B cell (primary cell): ENCODE measurements around the gene CANT1. TPM values are rescaled to one million over a fixed set of nuclear protein-coding genes. Genes with fewer than 3 reads are reported as not detected.

Experiments used
- ATAC-seq: fragments of 200-7000 bp; cut with Tn5 transposase; one replicate; pipeline ENCODE4 v1.10.0; 2021; ENCODE audit warnings: low read depth, mild to moderate bottlenecking, moderate number of reproducible peaks, moderate library complexity
- CTCF ChIA-PET: fragments of 350-600 bp; sonication (Branson Sonifier 250); formaldehyde crosslinking; loops from one replicate; lab custom pipeline; 2021; ENCODE audit warnings: antibody characterized with exemption, inconsistent platforms; lab: Charles Lee
- POLR2A ChIA-PET: fragments of 350-600 bp; sonication (Branson Sonifier 250); formaldehyde crosslinking; loops from one replicate; lab custom pipeline; 2021; ENCODE audit warnings: antibody characterized with exemption; lab: Charles Lee
- DNase-seq: peaks from one replicate; pipeline ENCODE4 v3.0.0; 2013
- H2AFZ ChIP-seq: 2 replicates; pipeline ENCODE4 v1.6.1; 2012; ENCODE audit warnings: mild to moderate bottlenecking, low read depth, low read length; ENCODE audit not compliant: insufficient read depth, poor library complexity, severe bottlenecking
- H3K27ac ChIP-seq, 2 donors: 1 replicate in 1 of 2; 2 replicates in 1 of 2; pipeline ENCODE4 v1.5.1; 2012 to 2013; ENCODE audit warnings: low read length in 2 of 2, mild to moderate bottlenecking in 2 of 2, moderate library complexity in 1 of 2
- H3K27me3 ChIP-seq, 4 experiments: fragments of 200-600 bp in 1 of 4; sonication (generic) in 1 of 4; replicated peaks in 1 of 4; 1 replicate in 2 of 4; 2 replicates in 2 of 4; pipeline versions ENCODE4 v1.6.1 to v1.7.0; 2013 to 2016; ENCODE audit warnings: low read length in 3 of 4, mild to moderate bottlenecking in 2 of 4, mixed read lengths in 1 of 4, moderate library complexity in 1 of 4; ENCODE audit not compliant: insufficient read depth in 4 of 4, control insufficient read depth in 3 of 4; ENCODE audit errors: control extremely low read depth in 1 of 4
- H3K36me3 ChIP-seq, 2 experiments: replicated peaks in 1 of 2; 1 replicate in 1 of 2; 2 replicates in 1 of 2; pipeline versions ENCODE4 v1.6.1 to v1.7.1; 2013; ENCODE audit warnings: low read length in 1 of 2; ENCODE audit not compliant: insufficient read depth in 2 of 2, control insufficient read depth in 1 of 2; ENCODE audit errors: control extremely low read depth in 1 of 2, extremely low read depth in 1 of 2
- H3K4me1 ChIP-seq, 2 donors: fragments of 200-600 bp in 1 of 2; sonication (generic) in 1 of 2; 1 replicate in 1 of 2; 2 replicates in 1 of 2; pipeline versions ENCODE4 v1.5.1 to v1.6.1; 2013 to 2017; ENCODE audit warnings: low read length in 2 of 2; ENCODE audit not compliant: control insufficient read depth in 2 of 2, insufficient read depth in 2 of 2
- H3K4me2 ChIP-seq: replicated peaks from 2 replicates; pipeline ENCODE3; 2012; ENCODE audit warnings: mild to moderate bottlenecking, low read depth, low read length; ENCODE audit not compliant: poor library complexity, severe bottlenecking
- H3K4me3 ChIP-seq, 5 experiments: fragments of 200-600 bp in 1 of 5; sonication (generic) in 1 of 5; 1 replicate in 3 of 5; 2 replicates in 2 of 5; pipeline versions ENCODE4 v1.5.1 to v1.7.0; 2011 to 2016; ENCODE audit warnings: low read length in 4 of 5, mild to moderate bottlenecking in 4 of 5, low read depth in 2 of 5, control low read depth in 1 of 5, moderate library complexity in 1 of 5; ENCODE audit not compliant: insufficient read depth in 1 of 5; ENCODE audit errors: control extremely low read depth in 1 of 5, extremely low read depth in 1 of 5
- H3K79me2 ChIP-seq: fragments of 200-600 bp; sonication (generic); one replicate; pipeline ENCODE4 v1.6.0; 2016; ENCODE audit warnings: low read length; ENCODE audit not compliant: control insufficient read depth, insufficient read depth
- H3K9ac ChIP-seq: fragments of 200-600 bp; sonication (generic); 2 replicates; pipeline ENCODE4 v1.6.1; 2017; ENCODE audit warnings: mild to moderate bottlenecking, low read length, moderate library complexity
- H3K9me3 ChIP-seq, 3 donors: one replicate each; pipeline versions ENCODE4 v1.6.1 to v1.7.1; 2013; ENCODE audit warnings: low read length in 2 of 3; ENCODE audit not compliant: control insufficient read depth in 2 of 3, insufficient read depth in 1 of 3; ENCODE audit errors: control extremely low read depth in 1 of 3
- H4K20me1 ChIP-seq: 2 replicates; pipeline ENCODE4 v1.6.0; 2012; ENCODE audit warnings: mild to moderate bottlenecking, low read length; ENCODE audit not compliant: insufficient read depth, control insufficient read depth, poor library complexity, severe bottlenecking
- H3K27ac Mint-ChIP-seq: one replicate; pipeline ENCODE4 v1.8.0; 2021; ENCODE audit warnings: mixed read lengths
- H3K27me3 Mint-ChIP-seq: one replicate; pipeline ENCODE4 v1.8.0; 2021; ENCODE audit warnings: mixed read lengths
- H3K4me1 Mint-ChIP-seq: one replicate; pipeline ENCODE4 v1.8.0; 2021; ENCODE audit warnings: mixed read lengths
- H3K4me3 Mint-ChIP-seq: one replicate; pipeline ENCODE4 v1.8.0; 2021; ENCODE audit warnings: mixed read lengths
- H3K9me3 Mint-ChIP-seq: one replicate; pipeline ENCODE4 v1.8.0; 2022; ENCODE audit warnings: mixed read lengths; ENCODE audit not compliant: insufficient read depth
- CTCF ChIP-seq: fragments of 200-600 bp; IDR thresholded peaks from one replicate; pipeline ENCODE4 v1.8.0; 2022; ENCODE audit warnings: antibody characterized with exemption, mild to moderate bottlenecking
- EZH2 ChIP-seq: IDR thresholded peaks from 2 replicates; pipeline ENCODE4 v1.6.1; 2012; ENCODE audit warnings: borderline replicate concordance, low read depth, mild to moderate bottlenecking, moderate library complexity, low read length; ENCODE audit not compliant: insufficient read depth, poor library complexity, severe bottlenecking
- WGBS: methylation state at CpG from one replicate; pipeline ENCODE4 v1.1.5; 2013; ENCODE audit warnings: missing lambda C conversion rate; ENCODE audit not compliant: insufficient coverage; 5-methylcytosine and 5-hydroxymethylcytosine counted together
- intact Hi-C: fragments of 100-400 bp; cut with micrococcal nuclease; formaldehyde crosslinking; loops from one replicate; pipeline ENCODE4 v1.10.0; 2022
- polyA plus RNA-seq: library from polyadenylated mRNA; depleted of rRNA; stranded (reverse); fragments of >200 nt; gene quantifications from 2 replicates; pipeline ENCODE4 v1.2.3, GENCODE V29; 2012
- total RNA-seq, 2 donors: library from RNA; stranded (reverse); fragments of 120-200 nt in 1 of 2; gene quantifications; 1 replicate in 1 of 2; 2 replicates in 1 of 2; pipeline versions ENCODE4 v1.2.3 to v1.2.4, GENCODE V29; 2013 to 2022

CANT1 gene
- total and polyA plus RNA-seq, 2 donors (not counting 1 experiment from before 2014, with no cell fraction given) = 17.3 to 44.2 TPM

GRCh38 chr17:79052131-79052530 is 42.6 kb upstream of the CANT1 start:
- Histone ChIP-seq H4K20me1 (no peaks in the 10 kb centered on the region), H3K9me3 (peaks cover 0 to 14% (median 5%) of the 10 kb centered on the region in 3 donors), H3K79me2 (no peaks in the 10 kb centered on the region), H3K4me2 (no peak overlapping the region), H3K4me3 (no peak overlapping the region), H3K9ac (no peak overlapping the region), H3K27me3 (no peaks in the 10 kb centered on the region), H3K36me3 (no peaks in the 10 kb centered on the region), H3K27ac (no peak overlapping the region), H3K4me1 (no peaks in the 10 kb centered on the region), H2AFZ (no peak overlapping the region)
- no CpG with 5 or more reads among the region's 1 CpG for WGBS
- Mint-ChIP-seq H3K27ac (no peak overlapping the region), H3K4me3 (no peak overlapping the region), H3K27me3 (peaks cover 26% of the 10 kb centered on the region), H3K9me3 (peaks cover 8% of the 10 kb centered on the region), H3K4me1 (no peaks in the 10 kb centered on the region)
- intact Hi-C loops = no loop called here
- ChIA-PET CTCF (interaction anchor here (0.9 to 2.4 kb wide), 4 partner anchors 8 to 342 kb away, joined by 3 to 8 read pairs (median 3); no protein-coding TSS in a partner anchor), POLR2A (no interaction called here)
- ATAC-seq (no peak), DNase-seq (no peak)
- TF ChIP-seq CTCF = no peak
- TF ChIP-seq EZH2 = no peak

- H3K4me1 Mint-ChIP-seq = no peaks in the 10 kb centered on the region
- CTCF ChIA-PET = interaction anchor here (1.1 to 2.4 kb wide), 2 partner anchors 9 to 342 kb away, joined by 6 to 8 read pairs; no protein-coding TSS in a partner anchor
Measured at GRCh38 chr17:79051306-79051705, 41.7 kb upstream of the CANT1 start.

More at GRCh38 chr17:79051306-79051705, 41.7 kb upstream of the CANT1 start:
- Histone ChIP-seq H2AFZ (no peak overlapping the region), H3K9ac (no peak overlapping the region), H3K36me3 (no peaks in the 10 kb centered on the region), H3K27me3 (peaks cover 0 to under 1% (median 0%) of the 10 kb centered on the region in 4 experiments), H3K4me3 (no peak overlapping the region), H3K27ac (no peak overlapping the region), H3K79me2 (no peaks in the 10 kb centered on the region), H3K4me2 (no peak overlapping the region), H3K9me3 (peaks cover 0 to 14% (median 5%) of the 10 kb centered on the region in 3 donors), H3K4me1 (no peaks in the 10 kb centered on the region), H4K20me1 (no peaks in the 10 kb centered on the region)
- TF ChIP-seq CTCF (no peak), EZH2 (no peak)
- WGBS = 77% methylated on average over 3 of the region's 6 CpGs
- DNase-seq (no peak), ATAC-seq (no peak)
- Mint-ChIP-seq H3K9me3 (peaks cover 8% of the 10 kb centered on the region), H3K27ac (no peak overlapping the region), H3K4me3 (no peak overlapping the region), H3K27me3 (peaks cover 23% of the 10 kb centered on the region)
- POLR2A ChIA-PET = no interaction called here
- intact Hi-C loops = no loop called here
